Peyer's patch (tissue), 4 donors: ENCODE data around the gene TCEAL7.

ENCODE experiments used
- POLR2A ChIP-seq, 2 donors: fragments of 450-650 bp; IDR thresholded peaks; one replicate each; pipeline ENCODE4 v1.5.1; 2017; ENCODE audit warnings: antibody characterized with exemption in 2 of 2, mild to moderate bottlenecking in 2 of 2, moderate library complexity in 2 of 2
- TF ChIP-seq, protein P1 (sequence below), 6 experiments: fragments of 450-650 bp in 4 of 6; fragments of 200-600 bp in 2 of 6; sonication (generic) in 1 of 6; IDR thresholded peaks; one replicate each; pipeline ENCODE4 v1.5.1; 2017 to 2019; ENCODE audit warnings: antibody characterized with exemption in 6 of 6, mild to moderate bottlenecking in 3 of 6, moderate library complexity in 1 of 6

DNA sequence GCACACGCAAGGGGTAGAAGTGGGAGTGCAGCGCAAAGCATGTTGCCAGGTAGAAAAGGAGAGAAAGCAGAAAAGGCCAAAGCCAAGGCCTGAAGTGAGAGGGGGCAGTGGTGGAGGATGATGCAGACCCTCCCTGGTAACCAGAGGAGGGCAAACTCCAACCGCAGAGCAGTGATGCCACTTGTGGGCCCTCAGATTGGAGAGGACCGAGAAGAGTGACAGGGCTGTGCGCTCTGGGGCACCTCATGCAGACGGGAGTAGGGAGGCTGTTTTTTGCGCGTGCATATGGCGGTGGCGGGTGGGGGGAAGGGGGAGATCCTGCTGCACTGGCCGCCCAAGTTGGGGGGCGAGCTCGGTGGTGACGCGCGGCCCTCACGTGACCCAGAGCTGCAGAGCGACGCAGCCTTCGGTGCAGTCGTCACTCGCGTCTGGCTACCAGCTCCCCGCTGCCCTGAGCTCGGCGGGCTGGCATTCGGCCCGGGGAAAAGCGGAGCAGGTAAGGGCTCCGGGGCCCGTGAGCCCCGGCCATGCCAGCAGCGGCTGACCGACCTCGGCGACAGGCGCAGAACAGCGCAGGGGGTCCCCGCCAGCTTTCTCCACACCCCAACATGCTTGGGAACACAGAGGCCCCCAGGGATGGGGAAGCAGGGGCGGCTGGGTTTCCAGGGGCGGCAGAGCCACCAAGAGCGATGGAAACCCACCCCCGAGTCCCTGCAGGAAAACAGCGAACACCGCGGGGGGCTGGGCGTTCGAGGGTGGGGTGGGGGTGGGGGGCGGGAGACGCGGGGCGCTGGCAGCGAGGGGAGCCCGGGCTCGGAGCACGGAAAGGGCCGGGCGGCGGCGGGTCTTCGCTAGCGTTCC lies 46.3 kb downstream of the TCEAL7 start, which contains the start of gene BEX3:
- TF ChIP-seq, protein P1, sequence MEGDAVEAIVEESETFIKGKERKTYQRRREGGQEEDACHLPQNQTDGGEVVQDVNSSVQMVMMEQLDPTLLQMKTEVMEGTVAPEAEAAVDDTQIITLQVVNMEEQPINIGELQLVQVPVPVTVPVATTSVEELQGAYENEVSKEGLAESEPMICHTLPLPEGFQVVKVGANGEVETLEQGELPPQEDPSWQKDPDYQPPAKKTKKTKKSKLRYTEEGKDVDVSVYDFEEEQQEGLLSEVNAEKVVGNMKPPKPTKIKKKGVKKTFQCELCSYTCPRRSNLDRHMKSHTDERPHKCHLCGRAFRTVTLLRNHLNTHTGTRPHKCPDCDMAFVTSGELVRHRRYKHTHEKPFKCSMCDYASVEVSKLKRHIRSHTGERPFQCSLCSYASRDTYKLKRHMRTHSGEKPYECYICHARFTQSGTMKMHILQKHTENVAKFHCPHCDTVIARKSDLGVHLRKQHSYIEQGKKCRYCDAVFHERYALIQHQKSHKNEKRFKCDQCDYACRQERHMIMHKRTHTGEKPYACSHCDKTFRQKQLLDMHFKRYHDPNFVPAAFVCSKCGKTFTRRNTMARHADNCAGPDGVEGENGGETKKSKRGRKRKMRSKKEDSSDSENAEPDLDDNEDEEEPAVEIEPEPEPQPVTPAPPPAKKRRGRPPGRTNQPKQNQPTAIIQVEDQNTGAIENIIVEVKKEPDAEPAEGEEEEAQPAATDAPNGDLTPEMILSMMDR (IDR thresholded peaks at IDR 0.05), result no peak
- no peak for TF ChIP-seq POLR2A (IDR thresholded peaks at IDR 0.05)
